Inflammatory macrophage treated with lipopolysaccharide for 1 hour (primary cell): ENCODE data around the gene DTNA.

Source experiments
- DNase-seq, 2 donors: peaks; one replicate each; pipeline ENCODE4 v3.0.0-alpha.2; 2020 to 2022

The DTNA gene

GRCh38 chr18:34863702-34864101, 153.6 kb downstream of the DTNA start:
- DNase-seq = no peak

GRCh38 chr18:34864836-34865497, 154.9 kb downstream of the DTNA start:
- DNase-seq = no peak

GRCh38 chr18:34866310-34866709, 156.2 kb downstream of the DTNA start:
- no peak for DNase-seq

- no peak for DNase-seq
Measured at GRCh38 chr18:34866739-34867138, 156.6 kb downstream of the DTNA start.

- no peak for DNase-seq
Measured at GRCh38 chr18:34867520-34867919, 157.4 kb downstream of the DTNA start.

GRCh38 chr18:34870555-34871310, 160.6 kb downstream of the DTNA start:
- DNase-seq = no peak

- DNase-seq = no peak
Measured at GRCh38 chr18:34871435-34871834, 161.3 kb downstream of the DTNA start.

- no peak for DNase-seq
Measured at GRCh38 chr18:34872066-34872465, 162.0 kb downstream of the DTNA start.

- no peak for DNase-seq
Measured at GRCh38 chr18:34873986-34874580, 164.0 kb downstream of the DTNA start.

GRCh38 chr18:34875150-34875549, 165.1 kb downstream of the DTNA start:
- no peak for DNase-seq

GRCh38 chr18:34880403-34880802, 170.3 kb downstream of the DTNA start:
- DNase-seq = no peak

GRCh38 chr18:34880882-34881834, 171.1 kb downstream of the DTNA start:
- no peak for DNase-seq

- no peak for DNase-seq
Measured at GRCh38 chr18:34884436-34884835, 174.3 kb downstream of the DTNA start.

- DNase-seq = no peak
Measured at GRCh38 chr18:34886177-34886576, 176.1 kb downstream of the DTNA start.

- DNase-seq = no peak
Measured at GRCh38 chr18:34887881-34888580, 177.9 kb downstream of the DTNA start.

GRCh38 chr18:34890486-34891085, 180.5 kb downstream of the DTNA start:
- no peak for DNase-seq

GRCh38 chr18:34892379-34892778, 182.3 kb downstream of the DTNA start:
- no peak for DNase-seq

GRCh38 chr18:34893239-34893638, 183.1 kb downstream of the DTNA start:
- no peak for DNase-seq

- no peak for DNase-seq
Measured at GRCh38 chr18:34901299-34901698, 191.2 kb downstream of the DTNA start.

GRCh38 chr18:34904994-34905393, 194.9 kb downstream of the DTNA start:
- DNase-seq = no peak

- peak in 1 of 2 donors; percentile 11 for DNase-seq
Measured at GRCh38 chr18:34906985-34907384, 196.9 kb downstream of the DTNA start.
